HG02938 (cell line): Measurements from ENCODE around the gene NGFR.
"Not testable (repeated sequence)": the region's sequence is repeated elsewhere in the genome, so short reads cannot be mapped to it uniquely, and the experiment has no call there.

Source experiments
- ATAC-seq: cut with Tn5 transposase; IDR thresholded peaks from one replicate; pipeline ENCODE4 v1.9.1; 2021; ENCODE audit warnings: mild to moderate bottlenecking, moderate library complexity; ENCODE audit not compliant: unreplicated experiment

The NGFR gene

GRCh38 chr17:49494399-49494985 lies 601 bp upstream of the NGFR start:
- ATAC-seq, result no peak

GRCh38 chr17:49495842-49496182 lies 719 bp downstream of the NGFR start:
- no peak for ATAC-seq

- ATAC-seq, result no peak
These were observed 1.2 kb downstream of the NGFR start for GRCh38 chr17:49496183-49496866.

- no peak for ATAC-seq
These were observed 1.7 kb downstream of the NGFR start for GRCh38 chr17:49496867-49497147.

- no peak for ATAC-seq
These were observed 2.3 kb downstream of the NGFR start for GRCh38 chr17:49497148-49498028.

GRCh38 chr17:49498029-49498615 lies 3.0 kb downstream of the NGFR start:
- no peak for ATAC-seq

- ATAC-seq, result no peak
These were observed 6.4 kb downstream of the NGFR start for GRCh38 chr17:49501496-49501895.

- ATAC-seq, result no peak
These were observed 7.2 kb downstream of the NGFR start for GRCh38 chr17:49502254-49502653.

GRCh38 chr17:49502680-49503079 lies 7.6 kb downstream of the NGFR start:
- not testable (repeated sequence) for ATAC-seq

GRCh38 chr17:49504369-49504768 lies 9.3 kb downstream of the NGFR start:
- no peak for ATAC-seq

- no peak for ATAC-seq
These were observed 10.8 kb downstream of the NGFR start for GRCh38 chr17:49505854-49506253.

GRCh38 chr17:49506282-49506681 lies 11.2 kb downstream of the NGFR start:
- no peak for ATAC-seq

- ATAC-seq, result no peak
These were observed 13.2 kb downstream of the NGFR start for GRCh38 chr17:49508061-49508865.

GRCh38 chr17:49508866-49509587 lies 13.9 kb downstream of the NGFR start:
- ATAC-seq, result no peak

- no peak for ATAC-seq
These were observed 14.5 kb downstream of the NGFR start for GRCh38 chr17:49509588-49509917.

- ATAC-seq, result no peak
These were observed 15.1 kb downstream of the NGFR start for GRCh38 chr17:49510059-49510719.

GRCh38 chr17:49510720-49511110 lies 15.6 kb downstream of the NGFR start:
- ATAC-seq, result no peak

- no peak for ATAC-seq
These were observed 16.7 kb downstream of the NGFR start for GRCh38 chr17:49511810-49512209.

GRCh38 chr17:49512296-49513043 lies 17.4 kb downstream of the NGFR start:
- ATAC-seq, result no peak
